K562 (cell line): Measurements from ENCODE around the gene CUL1. TPM values are rescaled to one million over a fixed set of nuclear protein-coding genes. Genes with fewer than 3 reads are reported as not detected.

ENCODE experiments used
- CHAMP1 ChIP-seq: fragments of 450-650 bp; IDR thresholded peaks from 2 replicates; pipeline ENCODE4 v1.6.1; 2016; ENCODE audit warnings: mild to moderate bottlenecking
- FOXA1 ChIP-seq: fragments of 450-650 bp; IDR thresholded peaks from 2 replicates; pipeline ENCODE4 v1.6.1; 2016; ENCODE audit warnings: mild to moderate bottlenecking, borderline replicate concordance
- FOXJ3 ChIP-seq: sonication (generic); formaldehyde crosslinking; IDR thresholded peaks from 2 replicates; pipeline ENCODE4 v1.4.0; 2020; ENCODE audit warnings: mild to moderate bottlenecking, missing genetic modification reagents
- GTF2F1 ChIP-seq: IDR thresholded peaks from 2 replicates; pipeline ENCODE4 v1.6.1; 2011; ENCODE audit warnings: low read depth, low read length, improper control_type of control experiment
- HES1 ChIP-seq: fragments of 450-650 bp; IDR thresholded peaks from 2 replicates; pipeline ENCODE4 v1.6.1; 2016; ENCODE audit warnings: low read depth, mild to moderate bottlenecking, moderate library complexity
- HNRNPLL ChIP-seq: fragments of 200-400 bp; formaldehyde crosslinking; IDR thresholded peaks from 2 replicates; pipeline ENCODE4 v1.6.1; 2017; ENCODE audit warnings: low read length, low read depth, mild to moderate bottlenecking; ENCODE audit not compliant: poor library complexity, severe bottlenecking
- HNRNPUL1 ChIP-seq: fragments of 200-400 bp; formaldehyde crosslinking; IDR thresholded peaks from 2 replicates; pipeline ENCODE4 v1.6.1; 2017; ENCODE audit warnings: low read length
- IRF9 ChIP-seq: fragments of 450-650 bp; IDR thresholded peaks from 2 replicates; pipeline ENCODE4 v1.6.1; 2016; ENCODE audit warnings: missing biosample characterization, missing genetic modification characterization
- KDM1A ChIP-seq, 2 experiments: fragments of 450-650 bp; IDR thresholded peaks; 2 replicates each; pipeline ENCODE4 v1.6.1; 2016; ENCODE audit warnings: mild to moderate bottlenecking in 2 of 2
- MEIS2 ChIP-seq: fragments of 450-650 bp; IDR thresholded peaks from 2 replicates; pipeline ENCODE4 v1.6.1; 2014; ENCODE audit warnings: mild to moderate bottlenecking; ENCODE audit not compliant: partially characterized antibody
- POLR2G ChIP-seq: fragments of 200-400 bp; formaldehyde crosslinking; IDR thresholded peaks from 2 replicates; pipeline ENCODE4 v1.6.1; 2017; ENCODE audit warnings: low read depth, mild to moderate bottlenecking, antibody characterized with exemption, low read length, moderate library complexity
- RBM17 ChIP-seq: fragments of 200-400 bp; formaldehyde crosslinking; IDR thresholded peaks from 2 replicates; pipeline ENCODE4 v1.6.1; 2017; ENCODE audit warnings: low read depth, mild to moderate bottlenecking, low read length, borderline replicate concordance
- SAP30 ChIP-seq: fragments of 200-600 bp; sonication (generic); IDR thresholded peaks from 2 replicates; pipeline ENCODE4 v1.6.1; 2012; ENCODE audit warnings: borderline replicate concordance, low read depth, mild to moderate bottlenecking, moderate library complexity, low read length, control low read depth, inconsistent platforms; ENCODE audit not compliant: insufficient read depth, poor library complexity, severe bottlenecking
- VEZF1 ChIP-seq: fragments of 200-800 bp; sonication (Bioruptor generic); IDR thresholded peaks from 2 replicates; pipeline ENCODE4 v1.6.1; 2017; ENCODE audit warnings: missing genetic modification characterization, missing compliant biosample characterization
- ZBTB8A ChIP-seq: fragments of 450-650 bp; IDR thresholded peaks from 2 replicates; pipeline ENCODE4 v1.6.1; 2018; ENCODE audit warnings: mild to moderate bottlenecking, moderate library complexity; ENCODE audit not compliant: partially characterized antibody
- ZNF778 ChIP-seq: fragments of 450-650 bp; formaldehyde crosslinking; IDR thresholded peaks from 2 replicates; pipeline ENCODE4 v1.4.0; 2020; ENCODE audit warnings: mild to moderate bottlenecking, moderate library complexity
- polyA plus RNA-seq, 8 experiments: library from polyadenylated mRNA; depleted of rRNA in 4 of 8; stranded (reverse) in 5 of 8; unstranded in 3 of 8; fragments of >200 nt; fragmentation: Nextera tagmentation in 2 of 8; fragmentation: Illumina TruSeq in 1 of 8; extraction: Ambion mirVana in 2 of 8; extraction: Trizol in 1 of 8; gene quantifications; 2 replicates each; pipeline versions ENCODE4 v1.2.1 to v1.2.3, GENCODE V29; 2011 to 2014; ENCODE audit warnings: inconsistent platforms in 1 of 8, missing spikeins in 1 of 8
- total RNA-seq, 7 experiments: library from RNA; depleted of rRNA in 6 of 7; stranded (reverse); fragments of >200 nt in 6 of 7; fragmentation: Illumina TruSeq in 2 of 7; extraction: Trizol in 2 of 7; gene quantifications; 2 replicates each; pipeline versions ENCODE4 v1.2.1 to v1.2.3, GENCODE V29; 2011 to 2021; ENCODE audit warnings: low replicate concordance in 1 of 7

CUL1 gene
- total and polyA plus RNA-seq, 9 of the 15 experiments (the other 6 are each of a cell fraction or from before 2014, with no cell fraction given): 31.5 to 107 (median 96.5) TPM

GRCh38 chr7:148698397-148699023 lies at the start of gene CUL1 (continued):
- TF ChIP-seq IRF9 (tag) (no peak), POLR2G (peak; percentile 90), HES1 (no peak), MEIS2 (no peak), HNRNPUL1 (no peak), ZNF778 (no peak), ZBTB8A (no peak), SAP30 (peak; percentile 36), GTF2F1 (no peak), VEZF1 (peak; percentile 96), CHAMP1 (no peak), KDM1A (IDR thresholded peaks at IDR 0.05) (no peak), RBM17 (no peak), FOXJ3 (CRISPR knock-in tag) (no peak), HNRNPLL (peak; percentile 89), FOXA1 (no peak)
